ENCODE measurements around the gene DTX1. TPM values are rescaled to one million over a fixed set of nuclear protein-coding genes. Genes with fewer than 3 reads are reported as not detected.

Gene DTX1
- total RNA-seq, 1 donor from 2014 or later, result 4.6 TPM

DNA sequence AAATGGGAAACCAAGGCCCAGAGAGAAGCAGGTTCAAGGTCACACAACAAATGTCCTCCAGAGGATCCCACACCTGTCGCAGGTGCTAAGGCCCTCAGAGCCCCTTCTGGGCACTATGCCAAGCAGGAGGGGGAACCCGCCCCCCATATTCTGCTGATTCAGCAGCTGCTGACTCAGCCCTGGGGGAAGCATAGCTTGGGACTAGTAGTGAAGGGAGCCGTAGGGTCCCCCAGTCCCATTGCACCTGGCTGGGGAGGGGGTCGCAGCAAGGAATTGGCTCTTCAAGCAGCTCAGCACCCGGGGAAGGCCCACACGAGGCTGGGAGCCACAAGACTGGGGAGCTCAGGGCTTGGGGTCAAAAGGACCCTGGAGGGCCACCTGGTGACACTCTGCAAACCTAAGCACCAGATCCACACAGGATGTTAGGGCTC, 78.0 kb downstream of the DTX1 start:
- no peak for FAIRE-seq
- peaks cover 55% of the 10 kb centered on the region for H3K27me3 Mint-ChIP-seq (ENCODE audit: low read depth, unreplicated experiment)
- H3K4me1 ChIP-seq (ENCODE audit: insufficient read depth, low read length), result peaks cover 4% of the 10 kb centered on the region
- no peaks in the 10 kb centered on the region for H3K9me3 ChIP-seq (ENCODE audit: insufficient read depth, low read depth, low read length)
- H3K4me3 ChIP-seq (ENCODE audit: insufficient read depth, low read depth, low read length), result no peak overlapping the region
- H2AFZ ChIP-seq (ENCODE audit: low read depth, low read length), result no peak overlapping the region
- no peak overlapping the region for H3K4me3 Mint-ChIP-seq (ENCODE audit: unreplicated experiment)
- H3K4me1 Mint-ChIP-seq (ENCODE audit: low read depth, unreplicated experiment), result no peaks in the 10 kb centered on the region
- DNase-seq (ENCODE audit: low read depth), result no peak
- no peak overlapping the region for H3K4me2 ChIP-seq (ENCODE audit: low read length)
- peaks cover 14% of the 10 kb centered on the region for H3K27me3 ChIP-seq (ENCODE audit: insufficient read depth, low read length)
- no peaks in the 10 kb centered on the region for H3K79me2 ChIP-seq (ENCODE audit: insufficient read depth, low read length)
- no peak overlapping the region for H3K9ac ChIP-seq (ENCODE audit: low read length)
- H4K20me1 ChIP-seq (ENCODE audit: insufficient read depth, low read length), result no peaks in the 10 kb centered on the region
- H3K27ac Mint-ChIP-seq (ENCODE audit: unreplicated experiment), result no peak overlapping the region
- TF ChIP-seq EZH2 (IDR thresholded peaks at IDR 0.05; ENCODE audit: insufficient read depth, low read length), result no peak
- TF ChIP-seq, protein P1, sequence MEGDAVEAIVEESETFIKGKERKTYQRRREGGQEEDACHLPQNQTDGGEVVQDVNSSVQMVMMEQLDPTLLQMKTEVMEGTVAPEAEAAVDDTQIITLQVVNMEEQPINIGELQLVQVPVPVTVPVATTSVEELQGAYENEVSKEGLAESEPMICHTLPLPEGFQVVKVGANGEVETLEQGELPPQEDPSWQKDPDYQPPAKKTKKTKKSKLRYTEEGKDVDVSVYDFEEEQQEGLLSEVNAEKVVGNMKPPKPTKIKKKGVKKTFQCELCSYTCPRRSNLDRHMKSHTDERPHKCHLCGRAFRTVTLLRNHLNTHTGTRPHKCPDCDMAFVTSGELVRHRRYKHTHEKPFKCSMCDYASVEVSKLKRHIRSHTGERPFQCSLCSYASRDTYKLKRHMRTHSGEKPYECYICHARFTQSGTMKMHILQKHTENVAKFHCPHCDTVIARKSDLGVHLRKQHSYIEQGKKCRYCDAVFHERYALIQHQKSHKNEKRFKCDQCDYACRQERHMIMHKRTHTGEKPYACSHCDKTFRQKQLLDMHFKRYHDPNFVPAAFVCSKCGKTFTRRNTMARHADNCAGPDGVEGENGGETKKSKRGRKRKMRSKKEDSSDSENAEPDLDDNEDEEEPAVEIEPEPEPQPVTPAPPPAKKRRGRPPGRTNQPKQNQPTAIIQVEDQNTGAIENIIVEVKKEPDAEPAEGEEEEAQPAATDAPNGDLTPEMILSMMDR (IDR thresholded peaks at IDR 0.05; ENCODE audit: insufficient read depth, low read depth, low read length), result no peak
- H3K27ac ChIP-seq (ENCODE audit: low read depth, low read length), result no peak overlapping the region
- H3K9me3 Mint-ChIP-seq (ENCODE audit: unreplicated experiment), result peaks cover 3% of the 10 kb centered on the region
- peaks cover 2% of the 10 kb centered on the region for H3K36me3 Mint-ChIP-seq (ENCODE audit: low read depth, unreplicated experiment)
- no peaks in the 10 kb centered on the region for H3K36me3 ChIP-seq (ENCODE audit: insufficient read depth, low read length)

DNA sequence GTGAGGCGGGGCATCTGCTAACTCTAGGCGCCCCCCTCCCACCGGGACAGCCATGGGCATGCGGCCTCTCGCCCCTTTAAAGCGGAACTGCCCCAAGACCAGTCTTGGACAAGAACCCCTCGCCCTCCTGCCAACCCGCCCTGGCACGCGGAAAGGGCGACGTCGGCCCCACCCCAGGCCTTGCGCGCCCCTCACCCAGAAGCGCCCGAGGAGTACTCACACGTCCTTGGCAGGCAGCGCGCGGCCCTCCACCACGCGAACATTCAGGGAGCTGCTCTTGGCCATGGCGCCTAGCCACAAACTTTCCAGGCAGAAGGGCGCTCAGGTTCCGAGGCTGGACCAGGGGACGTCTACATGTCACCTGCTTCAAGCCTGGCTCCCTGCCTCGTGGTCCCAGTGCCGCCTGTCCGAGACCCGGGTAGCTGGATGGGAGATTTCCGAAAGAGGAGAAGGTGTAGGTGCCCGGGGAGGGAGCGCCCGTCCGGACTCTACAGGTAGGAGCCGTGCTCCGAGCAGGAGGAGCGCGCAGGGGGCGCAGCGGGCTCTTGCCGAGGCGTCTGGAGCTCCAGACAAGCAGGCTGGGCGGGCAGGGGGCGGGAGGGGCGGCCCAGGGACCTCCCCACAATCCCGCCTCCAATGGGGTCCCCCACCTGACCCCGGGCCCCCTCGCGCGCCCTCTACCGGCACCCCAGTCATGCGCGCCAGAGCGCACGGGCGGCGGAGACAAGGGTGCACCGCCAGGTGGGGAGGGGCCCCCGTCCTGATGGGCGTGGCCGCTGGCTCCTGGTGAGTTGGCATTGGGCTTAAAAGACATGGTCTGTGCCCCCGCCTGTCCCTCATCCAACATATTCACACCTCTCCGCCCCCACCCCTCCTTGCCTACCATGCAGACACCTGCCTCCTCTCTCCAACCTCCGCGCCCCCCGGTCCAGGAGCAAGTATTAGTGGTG, 78.9 kb downstream of the DTX1 start, which contains the start of gene RASAL1:
Gene RASAL1, minus strand, starts transcription at position 584 of the 950 bp plus-strand sequence. Its CDS starts 299 bp downstream, at position 285.
- DNase-seq (ENCODE audit: low read depth) (no peak), FAIRE-seq (no peak)
- Histone ChIP-seq H3K27me3 (ENCODE audit: insufficient read depth, low read length) (peaks cover 12% of the 10 kb centered on the region), H3K27ac (ENCODE audit: low read depth, low read length) (no peak within 1 kb of the TSS), H3K9ac (ENCODE audit: low read length) (no peak within 1 kb of the TSS), H3K4me2 (ENCODE audit: low read length) (peak within 1 kb of the TSS; percentile 41), H3K4me3 (ENCODE audit: insufficient read depth, low read depth, low read length) (no peak within 1 kb of the TSS), H3K9me3 (ENCODE audit: insufficient read depth, low read depth, low read length) (no peaks in the 10 kb centered on the region), H3K36me3 (ENCODE audit: insufficient read depth, low read length) (no peaks in the 10 kb centered on the region), H4K20me1 (ENCODE audit: insufficient read depth, low read length) (no peaks in the 10 kb centered on the region), H3K79me2 (ENCODE audit: insufficient read depth, low read length) (no peaks in the 10 kb centered on the region), H3K4me1 (ENCODE audit: insufficient read depth, low read length) (peaks cover 4% of the 10 kb centered on the region), H2AFZ (ENCODE audit: low read depth, low read length) (no peak within 1 kb of the TSS)
- TF ChIP-seq, protein P1 (IDR thresholded peaks at IDR 0.05; ENCODE audit: insufficient read depth, low read depth, low read length), result no peak
- no peak for TF ChIP-seq EZH2 (IDR thresholded peaks at IDR 0.05; ENCODE audit: insufficient read depth, low read length)
- H3K4me3 Mint-ChIP-seq (ENCODE audit: unreplicated experiment), result no peak within 1 kb of the TSS
- H3K36me3 Mint-ChIP-seq (ENCODE audit: low read depth, unreplicated experiment), result peaks cover 2% of the 10 kb centered on the region
- peaks cover 3% of the 10 kb centered on the region for H3K9me3 Mint-ChIP-seq (ENCODE audit: unreplicated experiment)
- H3K4me1 Mint-ChIP-seq (ENCODE audit: low read depth, unreplicated experiment), result no peaks in the 10 kb centered on the region
- peaks cover 48% of the 10 kb centered on the region for H3K27me3 Mint-ChIP-seq (ENCODE audit: low read depth, unreplicated experiment)
- peak within 1 kb of the TSS; percentile 26 for H3K27ac Mint-ChIP-seq (ENCODE audit: unreplicated experiment)
